Kidney (tissue), 14 donors: ENCODE results near the gene DNAL4. TPM values are rescaled to one million over a fixed set of nuclear protein-coding genes. Genes with fewer than 3 reads are reported as not detected.
A peak's percentile ranks its signal among the peaks of the same experiment; 100 is the strongest.

Experiments used
- DNase-seq, 5 donors: peaks; one replicate each; pipeline ENCODE4 v3.0.0-alpha.2; 2013 to 2020
- FAIRE-seq: peaks from 2 replicates; lab custom pipeline; 2012; peaks lifted over from hg19 to GRCh38; lab: Jason Lieb, UNC
- H3K27ac ChIP-seq, 2 donors: one replicate each; pipeline ENCODE4 v1.7.0; 2013; ENCODE audit warnings: low read depth in 2 of 2, low read length in 2 of 2, inconsistent platforms in 1 of 2
- H3K27me3 ChIP-seq: one replicate; pipeline ENCODE4 v1.7.1; 2013; ENCODE audit warnings: low read length, inconsistent platforms; ENCODE audit not compliant: control insufficient read depth, insufficient read depth
- H3K36me3 ChIP-seq, 3 donors: one replicate each; pipeline versions ENCODE4 v1.7.0 to v1.7.1; 2013; ENCODE audit warnings: low read length in 3 of 3, control low read depth in 1 of 3, inconsistent platforms in 1 of 3; ENCODE audit not compliant: insufficient read depth in 3 of 3, control insufficient read depth in 2 of 3
- H3K4me1 ChIP-seq, 3 donors: one replicate each; pipeline versions ENCODE4 v1.7.0 to v1.7.1; 2013; ENCODE audit warnings: low read length in 3 of 3, inconsistent platforms in 1 of 3, low read depth in 1 of 3; ENCODE audit not compliant: control insufficient read depth in 2 of 3, insufficient read depth in 2 of 3
- H3K4me3 ChIP-seq, 3 donors: one replicate each; pipeline versions ENCODE4 v1.7.0 to v1.8.1; 2013; ENCODE audit warnings: low read length in 3 of 3, control low read depth in 1 of 3, inconsistent platforms in 1 of 3
- H3K9ac ChIP-seq, 3 donors: one replicate each; pipeline versions ENCODE4 v1.7.0 to v1.7.1; 2013; ENCODE audit warnings: low read length in 3 of 3, control low read depth in 1 of 3, inconsistent platforms in 1 of 3
- H3K9me3 ChIP-seq, 3 donors: one replicate each; pipeline versions ENCODE4 v1.7.0 to v1.7.1; 2013; ENCODE audit warnings: low read length in 3 of 3, control low read depth in 1 of 3, inconsistent platforms in 1 of 3; ENCODE audit not compliant: control insufficient read depth in 2 of 3, insufficient read depth in 1 of 3
- intact Hi-C: fragments of 100-400 bp; cut with DNase I; formaldehyde crosslinking; loops from one replicate; pipeline ENCODE4 v1.11.1; 2022
- polyA plus RNA-seq: library from polyadenylated mRNA; stranded (reverse); fragments of 350-450 nt; fragmentation: Illumina TruSeq; extraction: RNeasy Lipid Tissue Mini Kit (QIAGEN cat#74804); gene quantifications from one replicate; pipeline ENCODE4 v1.2.3, GENCODE V29; 2014; ENCODE audit warnings: low read depth, low replicate concordance; ENCODE audit not compliant: insufficient read depth
- total RNA-seq: library from RNA; stranded (reverse); fragmentation: NEBNext Ultra II Directional; extraction: Animal tissue kit (Norgen Biotek cat#: 25700); gene quantifications from one replicate; pipeline ENCODE4 v1.2.1, GENCODE V29; 2021
- TF ChIP-seq, protein P1 (sequence below): IDR thresholded peaks from 3 replicates; pipeline ENCODE4 v1.5.1; 2012; ENCODE audit warnings: mild to moderate bottlenecking, moderate library complexity, borderline replicate concordance; ENCODE audit not compliant: insufficient read depth; ENCODE audit errors: extremely low read depth
- donor health status: control.
- donor health status: control.
- donor health status: control.
- donor health status: control.
- donor health status: control.
- donor health status: DM: yes; HTN: yes; CAD: no.
- donor health status: Normal renal cell carcinoma (clear cell type).

Gene DNAL4
- total and polyA plus RNA-seq, 2 donors from 2014 or later, result 26.5 to 39.7 TPM

DNA sequence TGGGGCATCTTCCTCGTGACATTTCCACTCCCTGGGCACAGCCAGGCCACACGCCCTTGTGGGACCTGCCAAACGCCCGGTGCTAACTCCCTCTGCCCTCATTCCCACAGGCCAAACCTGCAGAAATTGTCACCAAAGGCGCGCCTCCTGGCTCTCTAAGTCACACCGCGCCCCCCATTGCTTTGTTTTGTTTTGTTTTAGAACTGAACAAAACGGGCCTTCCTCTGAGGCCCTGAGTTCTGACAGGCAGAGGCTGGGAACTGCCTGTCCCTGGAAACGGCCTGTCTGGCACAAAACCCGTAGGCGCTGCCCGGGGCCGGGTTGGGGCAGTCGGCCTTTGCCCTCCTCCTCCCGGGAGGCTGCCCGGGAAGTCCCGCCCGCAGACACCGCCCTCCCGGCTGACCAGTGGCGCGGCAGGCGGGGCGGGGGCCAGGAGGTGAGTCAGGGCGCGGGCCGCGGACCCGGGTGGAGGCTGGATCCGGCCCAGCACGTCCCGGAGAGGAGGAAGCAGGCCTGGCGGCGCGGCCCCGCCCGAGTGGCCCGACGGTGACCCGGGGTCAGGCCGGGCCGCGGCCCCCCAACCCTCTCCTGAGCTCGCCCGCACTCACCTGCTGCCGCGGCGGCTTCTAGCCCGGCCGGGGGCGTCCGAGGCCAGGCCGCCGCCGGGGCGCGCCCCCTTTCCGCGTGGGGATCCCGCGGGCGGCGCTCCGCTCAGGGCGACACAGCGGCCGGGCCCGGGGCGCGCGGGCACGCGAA lies 38.6 kb downstream of the DNAL4 start:
- Histone ChIP-seq H3K9me3 (no peaks in the 10 kb centered on the region), H3K36me3 (peaks cover 0 to 21% (median 18%) of the 10 kb centered on the region in 3 donors), H3K27me3 (no peaks in the 10 kb centered on the region), H3K4me3 (peak overlapping the region; percentile 60 to 82 (median 62)), H3K9ac (peak overlapping the region; percentile 15 to 83 (median 51)), H3K4me1 (peaks cover 0 to 24% (median 8%) of the 10 kb centered on the region in 3 donors), H3K27ac (peak overlapping the region; percentile 96 to 99)
- no peak for FAIRE-seq
- TF ChIP-seq, protein P1, sequence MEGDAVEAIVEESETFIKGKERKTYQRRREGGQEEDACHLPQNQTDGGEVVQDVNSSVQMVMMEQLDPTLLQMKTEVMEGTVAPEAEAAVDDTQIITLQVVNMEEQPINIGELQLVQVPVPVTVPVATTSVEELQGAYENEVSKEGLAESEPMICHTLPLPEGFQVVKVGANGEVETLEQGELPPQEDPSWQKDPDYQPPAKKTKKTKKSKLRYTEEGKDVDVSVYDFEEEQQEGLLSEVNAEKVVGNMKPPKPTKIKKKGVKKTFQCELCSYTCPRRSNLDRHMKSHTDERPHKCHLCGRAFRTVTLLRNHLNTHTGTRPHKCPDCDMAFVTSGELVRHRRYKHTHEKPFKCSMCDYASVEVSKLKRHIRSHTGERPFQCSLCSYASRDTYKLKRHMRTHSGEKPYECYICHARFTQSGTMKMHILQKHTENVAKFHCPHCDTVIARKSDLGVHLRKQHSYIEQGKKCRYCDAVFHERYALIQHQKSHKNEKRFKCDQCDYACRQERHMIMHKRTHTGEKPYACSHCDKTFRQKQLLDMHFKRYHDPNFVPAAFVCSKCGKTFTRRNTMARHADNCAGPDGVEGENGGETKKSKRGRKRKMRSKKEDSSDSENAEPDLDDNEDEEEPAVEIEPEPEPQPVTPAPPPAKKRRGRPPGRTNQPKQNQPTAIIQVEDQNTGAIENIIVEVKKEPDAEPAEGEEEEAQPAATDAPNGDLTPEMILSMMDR, result no peak
- intact Hi-C loops, result no loop called here
- DNase-seq, result peak; percentile 45 to 99 (median 78)

DNA sequence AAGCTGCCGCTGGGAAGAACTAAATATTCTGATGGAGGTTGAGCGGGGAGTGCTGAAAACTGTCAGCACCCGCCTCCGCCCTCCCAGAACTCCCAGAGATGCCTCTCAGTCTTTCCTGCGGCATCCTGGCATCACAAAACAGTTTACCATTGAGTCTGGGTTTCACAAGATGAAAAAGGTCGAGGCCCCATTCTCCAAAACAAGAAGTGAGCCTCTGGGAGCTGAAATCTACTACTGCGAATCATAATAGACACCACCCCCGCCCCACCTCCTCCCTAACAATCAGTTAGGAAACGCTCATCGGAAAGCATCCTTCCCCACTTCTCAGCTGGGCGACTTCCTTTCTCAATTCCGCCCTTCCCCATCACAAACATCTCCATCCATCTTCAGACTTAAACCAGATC lies 39.2 kb downstream of the DNAL4 start:
- DNase-seq (peak in 2 of 5 donors; percentile 36 to 49), FAIRE-seq (no peak)
- TF ChIP-seq, protein P1, result no peak
- peaks cover 0 to 24% (median 8%) of the 10 kb centered on the region in 3 donors for H3K4me1 ChIP-seq
- peak overlapping the region; percentile 60 to 82 (median 62) for H3K4me3 ChIP-seq
- peak overlapping the region; percentile 96 to 99 for H3K27ac ChIP-seq
- H3K27me3 ChIP-seq, result no peaks in the 10 kb centered on the region
- no peaks in the 10 kb centered on the region for H3K9me3 ChIP-seq
- intact Hi-C loops, result no loop called here
- H3K9ac ChIP-seq, result peak overlapping the region; percentile 15 to 83 (median 51)
- peaks cover 0 to 27% (median 23%) of the 10 kb centered on the region in 3 donors for H3K36me3 ChIP-seq

DNA sequence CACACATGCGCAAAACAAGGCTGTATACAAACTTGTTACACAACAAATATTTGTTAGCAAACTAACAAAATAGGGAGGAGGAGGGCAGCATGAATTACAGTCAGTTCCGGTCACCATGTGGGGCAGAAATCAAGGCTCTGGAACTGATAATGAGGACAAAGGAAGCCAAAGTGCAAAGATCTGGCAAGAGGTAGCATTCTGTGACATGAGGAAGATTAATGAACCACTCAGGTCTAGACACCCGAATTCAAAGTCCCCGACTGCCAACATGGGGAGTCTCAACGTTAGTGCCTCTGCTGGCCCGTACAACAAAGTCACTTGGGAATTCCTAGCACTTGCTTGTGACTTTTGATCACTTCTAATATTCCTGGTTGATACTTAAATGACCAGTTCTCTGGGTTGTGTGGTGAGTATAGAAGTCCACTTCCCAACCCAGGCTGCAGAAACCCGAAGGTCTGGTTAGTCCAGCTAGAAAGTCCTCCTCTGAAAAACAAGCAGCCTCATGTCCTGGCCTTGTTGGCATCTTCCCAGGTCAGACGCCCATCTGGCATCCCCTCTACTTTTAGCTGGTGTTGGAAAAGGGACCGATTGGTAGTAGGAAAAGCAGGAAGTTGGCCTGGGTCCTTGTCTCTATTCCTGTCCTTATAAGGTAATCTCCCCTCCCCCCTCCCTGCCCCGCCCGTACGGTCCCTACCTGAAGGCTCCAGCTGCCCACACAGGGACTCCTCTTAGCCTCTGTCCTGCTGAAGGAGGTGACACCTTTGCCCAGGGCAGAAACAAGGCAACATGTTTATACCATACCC lies 39.8 kb downstream of the DNAL4 start:
- Histone ChIP-seq H3K27ac (peak overlapping the region; percentile 96 to 99), H3K36me3 (peaks cover 0 to 32% (median 28%) of the 10 kb centered on the region in 3 donors), H3K9ac (peak overlapping the region in 1 of 3 donors; percentile 83), H3K4me3 (peak overlapping the region; percentile 8 to 82 (median 62)), H3K9me3 (no peaks in the 10 kb centered on the region), H3K27me3 (no peaks in the 10 kb centered on the region), H3K4me1 (peaks cover 0 to 24% (median 8%) of the 10 kb centered on the region in 3 donors)
- TF ChIP-seq, protein P1, result no peak
- FAIRE-seq (no peak), DNase-seq (peak in 2 of 5 donors; percentile 52 to 80)
- intact Hi-C loops, result no loop called here
